ENCODE results near the gene AEBP2.
"Not testable (repeated sequence)": the region's sequence is repeated elsewhere in the genome, so short reads cannot be mapped to it uniquely, and the experiment has no call there.

The AEBP2 gene

GRCh38 chr12:19439059-19440018 is at the start of gene AEBP2:
Gene AEBP2 (plus strand): TSS chr12:19439492. CDS start chr12:19439700, 208 bp downstream.
- DNase-seq (ENCODE audit: low read depth) = peak; percentile 74

GRCh38 chr12:19390051-19390598 is 49.2 kb upstream of the AEBP2 start:
- DNase-seq (ENCODE audit: low read depth) = no peak

- not testable (repeated sequence) for DNase-seq (ENCODE audit: low read depth)
These were observed 46.6 kb upstream of the AEBP2 start for GRCh38 chr12:19392644-19393043.

GRCh38 chr12:19394385-19394784 is 44.9 kb upstream of the AEBP2 start:
- no peak for DNase-seq (ENCODE audit: low read depth)

GRCh38 chr12:19397534-19397933 is 41.8 kb upstream of the AEBP2 start:
- DNase-seq (ENCODE audit: low read depth) = no peak

- no peak for DNase-seq (ENCODE audit: low read depth)
These were observed 40.6 kb upstream of the AEBP2 start for GRCh38 chr12:19398376-19399363.

GRCh38 chr12:19400649-19401285 is 38.5 kb upstream of the AEBP2 start:
- DNase-seq (ENCODE audit: low read depth) = not testable (repeated sequence)

GRCh38 chr12:19402211-19402610 is 37.1 kb upstream of the AEBP2 start:
- no peak for DNase-seq (ENCODE audit: low read depth)

- DNase-seq (ENCODE audit: low read depth) = peak; percentile 31
These were observed 36.4 kb upstream of the AEBP2 start for GRCh38 chr12:19402743-19403431.

GRCh38 chr12:19404242-19404880 is 34.9 kb upstream of the AEBP2 start:
- no peak for DNase-seq (ENCODE audit: low read depth)

GRCh38 chr12:19409376-19409775 is 29.9 kb upstream of the AEBP2 start:
- no peak for DNase-seq (ENCODE audit: low read depth)

GRCh38 chr12:19410211-19410610 is 29.1 kb upstream of the AEBP2 start:
- no peak for DNase-seq (ENCODE audit: low read depth)

- no peak for DNase-seq (ENCODE audit: low read depth)
These were observed 28.6 kb upstream of the AEBP2 start for GRCh38 chr12:19410629-19411185.

- no peak for DNase-seq (ENCODE audit: low read depth)
These were observed 27.8 kb upstream of the AEBP2 start for GRCh38 chr12:19411234-19412204.

- no peak for DNase-seq (ENCODE audit: low read depth)
These were observed 26.4 kb upstream of the AEBP2 start for GRCh38 chr12:19412844-19413243.

- not testable (repeated sequence) for DNase-seq (ENCODE audit: low read depth)
These were observed 25.7 kb upstream of the AEBP2 start for GRCh38 chr12:19413582-19413981.

GRCh38 chr12:19415563-19415962 is 23.7 kb upstream of the AEBP2 start:
- no peak for DNase-seq (ENCODE audit: low read depth)

- no peak for DNase-seq (ENCODE audit: low read depth)
These were observed 20.2 kb upstream of the AEBP2 start for GRCh38 chr12:19419086-19419485.

All from non-pigmented ciliary epithelial cell (primary cell).